Measurements from ENCODE around the gene CHST4.

GRCh38 chr16:71572497-71573116 is 46.4 kb downstream of the CHST4 start:
- TF ChIP-seq ZNF384 (IDR thresholded peaks at IDR 0.05) = no peak
- TF ChIP-seq PKNOX1 (IDR thresholded peaks at IDR 0.05) = no peak
- no peak for TF ChIP-seq ARNT (IDR thresholded peaks at IDR 0.05)
- TF ChIP-seq FOXM1 (IDR thresholded peaks at IDR 0.05; ENCODE audit: borderline replicate concordance) = no peak
- TF ChIP-seq HDGF (IDR thresholded peaks at IDR 0.05; ENCODE audit: borderline replicate concordance) = no peak
- TF ChIP-seq SP1 (IDR thresholded peaks at IDR 0.05) = no peak
- no peak for TF ChIP-seq TARDBP (IDR thresholded peaks at IDR 0.05)
- no peak for TF ChIP-seq FOXK2 (IDR thresholded peaks at IDR 0.05)

All from HEK293T (cell line).